T-helper 2 cell (primary cell): Measurements from ENCODE around the gene ZBED1.
"Not testable (repeated sequence)": the region's sequence is repeated elsewhere in the genome, so short reads cannot be mapped to it uniquely, and the experiment has no call there.

Source experiments
- DNase-seq, 5 experiments: peaks; one replicate each; pipeline versions ENCODE4 v3.0.0 to v3.0.0-alpha.2; 2012 to 2022

Gene ZBED1

GRCh38 chrX:2473064-2473463 lies 27.7 kb downstream of the ZBED1 start:
- not testable (repeated sequence) for DNase-seq

- no peak for DNase-seq
Measured at GRCh38 chrX:2471641-2472040, 29.1 kb downstream of the ZBED1 start.

GRCh38 chrX:2471126-2471525 lies 29.6 kb downstream of the ZBED1 start:
- not testable (repeated sequence) for DNase-seq

- DNase-seq = not testable (repeated sequence)
Measured at GRCh38 chrX:2469852-2470251, 30.9 kb downstream of the ZBED1 start.

- DNase-seq = no peak
Measured at GRCh38 chrX:2469196-2469685, 31.5 kb downstream of the ZBED1 start.

- no peak for DNase-seq
Measured at GRCh38 chrX:2468261-2469195, 32.2 kb downstream of the ZBED1 start.

GRCh38 chrX:2466876-2467656 lies 33.7 kb downstream of the ZBED1 start:
- DNase-seq = no peak

GRCh38 chrX:2464677-2465166 lies 36.1 kb downstream of the ZBED1 start:
- DNase-seq = no peak

GRCh38 chrX:2463973-2464676 lies 36.7 kb downstream of the ZBED1 start:
- DNase-seq = no peak

- not testable (repeated sequence) for DNase-seq
Measured at GRCh38 chrX:2463481-2463880, 37.3 kb downstream of the ZBED1 start.

- no peak for DNase-seq
Measured at GRCh38 chrX:2462780-2463179, 38.0 kb downstream of the ZBED1 start.

- no peak for DNase-seq
Measured at GRCh38 chrX:2462074-2462473, 38.7 kb downstream of the ZBED1 start.

- no peak for DNase-seq
Measured at GRCh38 chrX:2461711-2462016, 39.1 kb downstream of the ZBED1 start.

GRCh38 chrX:2460821-2461710 lies 39.7 kb downstream of the ZBED1 start:
- not testable (repeated sequence) for DNase-seq

- not testable (repeated sequence) for DNase-seq
Measured at GRCh38 chrX:2460048-2460447, 40.7 kb downstream of the ZBED1 start.

GRCh38 chrX:2458309-2458708 lies 42.5 kb downstream of the ZBED1 start:
- DNase-seq = no peak

- DNase-seq = no peak
Measured at GRCh38 chrX:2457289-2458133, 43.3 kb downstream of the ZBED1 start.

GRCh38 chrX:2456091-2456490 lies 44.7 kb downstream of the ZBED1 start:
- not testable (repeated sequence) for DNase-seq

GRCh38 chrX:2454620-2455019 lies 46.2 kb downstream of the ZBED1 start:
- not testable (repeated sequence) for DNase-seq

- no peak for DNase-seq
Measured at GRCh38 chrX:2452799-2453198, 48.0 kb downstream of the ZBED1 start.

- DNase-seq = no peak
Measured at GRCh38 chrX:2452317-2452784, 48.4 kb downstream of the ZBED1 start.
